ENCODE data around the gene PHLDB1. TPM values are rescaled to one million over a fixed set of nuclear protein-coding genes. Genes with fewer than 3 reads are reported as not detected.

The PHLDB1 gene
- total and polyA plus RNA-seq, 8 donors: 76.5 to 120 (median 91.7) TPM

DNA sequence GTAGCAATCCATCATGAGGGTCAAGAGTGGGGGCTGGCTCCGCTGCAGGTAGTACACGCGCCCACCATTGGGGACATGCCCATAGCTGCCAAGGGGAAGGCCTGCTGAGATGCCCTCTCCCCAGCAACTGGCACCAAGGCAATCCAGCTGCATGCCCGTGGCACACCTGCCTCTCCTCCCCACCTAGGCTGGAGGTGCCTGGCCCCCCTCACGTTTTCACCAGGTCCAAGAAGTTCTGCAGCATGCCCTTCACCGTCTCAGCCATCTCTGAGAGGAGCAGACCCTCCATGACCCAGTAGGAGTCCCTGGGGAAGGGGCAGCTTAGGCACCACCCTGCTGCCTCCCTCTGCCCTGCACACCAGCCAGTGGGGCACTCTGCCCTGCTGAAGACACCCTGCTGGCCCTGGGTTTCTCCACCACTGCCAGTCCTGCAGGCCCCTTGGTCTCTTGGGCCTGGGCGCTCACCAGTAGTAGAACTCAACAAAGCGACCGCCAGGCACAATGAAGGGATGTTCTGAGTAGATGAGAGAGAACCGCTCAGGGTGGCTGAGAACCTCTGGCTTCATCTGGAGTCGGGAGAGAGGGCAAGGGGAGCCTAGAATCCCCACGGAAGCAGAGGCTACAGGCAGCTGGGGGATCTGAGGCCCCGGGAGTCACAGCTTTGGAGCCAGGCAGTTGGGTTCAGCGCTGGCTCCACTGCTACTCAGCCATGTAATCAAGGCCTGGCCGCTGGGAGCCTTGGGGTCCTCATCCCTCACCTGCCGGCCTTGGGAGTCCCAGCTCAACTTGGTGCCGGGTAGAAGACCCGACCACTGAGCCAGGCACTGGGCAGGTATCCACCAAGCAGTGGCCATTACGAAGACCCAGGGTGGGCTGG, 54.2 kb downstream of the PHLDB1 start:
- Histone ChIP-seq H3K36me3 (peaks cover 0 to 14% of the 10 kb centered on the region in 2 donors), H3K27me3 (peaks cover 0 to 5% of the 10 kb centered on the region in 2 donors), H3K27ac (no peak overlapping the region), H3K4me3 (no peak overlapping the region), H3K9me3 (no peaks in the 10 kb centered on the region), H3K4me1 (peaks cover 9 to 10% of the 10 kb centered on the region in 2 donors)
- TF ChIP-seq, protein P1, sequence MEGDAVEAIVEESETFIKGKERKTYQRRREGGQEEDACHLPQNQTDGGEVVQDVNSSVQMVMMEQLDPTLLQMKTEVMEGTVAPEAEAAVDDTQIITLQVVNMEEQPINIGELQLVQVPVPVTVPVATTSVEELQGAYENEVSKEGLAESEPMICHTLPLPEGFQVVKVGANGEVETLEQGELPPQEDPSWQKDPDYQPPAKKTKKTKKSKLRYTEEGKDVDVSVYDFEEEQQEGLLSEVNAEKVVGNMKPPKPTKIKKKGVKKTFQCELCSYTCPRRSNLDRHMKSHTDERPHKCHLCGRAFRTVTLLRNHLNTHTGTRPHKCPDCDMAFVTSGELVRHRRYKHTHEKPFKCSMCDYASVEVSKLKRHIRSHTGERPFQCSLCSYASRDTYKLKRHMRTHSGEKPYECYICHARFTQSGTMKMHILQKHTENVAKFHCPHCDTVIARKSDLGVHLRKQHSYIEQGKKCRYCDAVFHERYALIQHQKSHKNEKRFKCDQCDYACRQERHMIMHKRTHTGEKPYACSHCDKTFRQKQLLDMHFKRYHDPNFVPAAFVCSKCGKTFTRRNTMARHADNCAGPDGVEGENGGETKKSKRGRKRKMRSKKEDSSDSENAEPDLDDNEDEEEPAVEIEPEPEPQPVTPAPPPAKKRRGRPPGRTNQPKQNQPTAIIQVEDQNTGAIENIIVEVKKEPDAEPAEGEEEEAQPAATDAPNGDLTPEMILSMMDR (IDR thresholded peaks at IDR 0.05): no peak
- no peak for ATAC-seq
- intact Hi-C loops (cut with DNase I): no loop called here
- DNase-seq: no peak

DNA sequence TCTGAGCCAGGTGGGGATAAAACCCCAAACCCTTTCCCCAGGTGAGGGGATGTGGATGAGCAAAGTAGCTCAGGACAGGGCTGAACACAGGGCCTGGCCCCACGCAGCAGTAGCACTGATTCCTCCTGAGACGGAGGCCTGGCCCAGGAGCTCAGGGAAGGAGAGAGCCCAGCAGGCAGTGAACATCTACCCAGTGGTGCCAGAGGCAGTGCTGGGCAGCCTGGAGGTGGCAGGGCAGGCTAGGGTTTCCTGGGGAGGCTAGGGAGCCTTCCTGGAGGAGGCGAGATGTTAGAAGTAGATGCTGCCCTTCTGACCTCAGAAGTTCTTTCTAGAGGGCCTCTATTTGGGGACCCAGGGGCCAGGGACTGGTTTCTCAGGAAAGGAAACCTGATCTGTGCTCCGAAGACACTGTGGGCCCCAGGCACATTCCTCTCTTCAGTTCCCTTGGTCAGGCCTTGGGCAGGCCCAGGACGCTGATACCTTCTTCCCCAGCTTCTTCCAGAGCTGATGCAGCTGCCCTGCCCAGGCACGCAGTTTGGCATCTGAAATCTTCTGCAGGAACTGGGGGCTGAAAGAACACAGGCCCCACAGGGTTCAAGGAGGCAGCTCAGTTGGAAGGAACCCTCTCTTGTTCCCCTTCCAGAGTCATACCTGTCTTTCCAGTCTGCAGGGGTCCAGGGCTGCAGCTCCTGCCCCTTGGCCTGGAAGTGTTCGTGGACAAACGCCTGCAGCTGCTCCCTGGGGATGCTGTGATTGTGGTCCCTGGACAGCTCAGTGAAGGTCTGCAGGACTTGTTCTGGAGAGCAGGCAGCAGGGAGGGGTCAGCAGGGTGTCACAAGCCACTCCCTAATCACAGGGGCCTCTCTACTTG, 55.2 kb downstream of the PHLDB1 start:
- H3K36me3 ChIP-seq: peaks cover 0 to 4% of the 10 kb centered on the region in 2 donors

DNA sequence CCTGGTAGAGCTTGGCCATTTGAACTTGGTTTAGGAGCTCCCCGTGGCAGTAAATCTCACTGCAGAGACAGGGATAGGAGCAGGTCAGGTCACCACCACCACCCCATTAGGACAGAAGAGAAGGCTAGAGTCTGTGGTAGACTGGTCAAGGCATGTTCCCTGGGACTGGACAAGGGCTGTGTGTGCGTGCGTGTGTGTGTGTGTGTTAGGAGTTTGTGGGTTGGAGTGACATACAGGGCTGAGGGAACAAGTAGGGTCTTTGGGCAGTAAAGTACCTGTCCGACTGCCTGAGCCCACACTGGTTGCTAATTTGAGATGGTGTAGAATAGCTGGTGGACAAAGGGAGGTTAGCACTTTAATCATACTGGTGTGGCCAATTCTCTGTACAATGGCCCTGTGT, 56.0 kb downstream of the PHLDB1 start:
- no peaks in the 10 kb centered on the region for H3K36me3 ChIP-seq
- peaks cover 9 to 10% of the 10 kb centered on the region in 2 donors for H3K4me1 ChIP-seq
- intact Hi-C loops (cut with DNase I): no loop called here
- no peaks in the 10 kb centered on the region for H3K9me3 ChIP-seq
- H3K4me3 ChIP-seq: no peak overlapping the region
- TF ChIP-seq, protein P1 (IDR thresholded peaks at IDR 0.05): no peak
- DNase-seq (no peak), ATAC-seq (no peak)
- H3K27ac ChIP-seq: no peak overlapping the region
- H3K27me3 ChIP-seq: peaks cover 0 to 5% of the 10 kb centered on the region in 2 donors

More for the DNA sequence above, 55.2 kb downstream of the PHLDB1 start:
- H3K27me3 ChIP-seq: peaks cover 0 to 5% of the 10 kb centered on the region in 2 donors
- no peak overlapping the region for H3K27ac ChIP-seq
- no peak for ATAC-seq
- no peak overlapping the region for H3K4me3 ChIP-seq
- no peak for DNase-seq
- no peaks in the 10 kb centered on the region for H3K9me3 ChIP-seq
- TF ChIP-seq, protein P1 (IDR thresholded peaks at IDR 0.05): no peak
- peaks cover 9 to 10% of the 10 kb centered on the region in 2 donors for H3K4me1 ChIP-seq
- intact Hi-C loops (cut with DNase I): no loop called here

DNA sequence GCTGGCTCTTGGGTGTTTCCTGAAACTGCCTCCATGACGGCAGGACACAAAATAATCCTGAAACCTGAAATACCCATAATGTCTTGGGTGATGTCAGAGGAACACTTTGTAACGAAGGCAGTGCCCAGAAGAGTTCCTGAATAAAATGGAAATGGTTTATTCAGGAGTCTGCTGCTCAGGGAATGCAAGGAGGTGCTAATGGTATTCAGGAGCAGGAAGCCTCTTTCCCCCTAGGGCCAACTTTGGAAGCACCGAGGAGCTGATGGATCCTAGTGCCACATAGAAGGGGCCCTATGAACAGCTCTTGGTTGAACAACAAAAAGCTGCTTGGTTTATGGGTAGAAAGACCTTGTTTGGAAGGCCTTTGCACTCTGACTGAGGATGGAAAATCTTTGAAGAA, 56.5 kb downstream of the PHLDB1 start:
- H3K4me3 ChIP-seq: no peak overlapping the region
- no peak for ATAC-seq

More for the DNA sequence above, 56.5 kb downstream of the PHLDB1 start:
- DNase-seq: no peak
- intact Hi-C loops (cut with DNase I): no loop called here
- peaks cover 8 to 10% of the 10 kb centered on the region in 2 donors for H3K4me1 ChIP-seq
- no peaks in the 10 kb centered on the region for H3K36me3 ChIP-seq
- H3K27me3 ChIP-seq: peaks cover 0 to 5% of the 10 kb centered on the region in 2 donors
- no peak overlapping the region for H3K27ac ChIP-seq
- no peaks in the 10 kb centered on the region for H3K9me3 ChIP-seq
- TF ChIP-seq, protein P1 (IDR thresholded peaks at IDR 0.05): no peak
